ENCODE measurements around the gene FSTL4. TPM values are rescaled to one million over a fixed set of nuclear protein-coding genes. Genes with fewer than 3 reads are reported as not detected.

FSTL4 gene
- total and polyA plus RNA-seq, 2 of the 13 experiments (the other 11 are each of a cell fraction or from before 2014, with no cell fraction given) = 2.1 to 3.0 TPM

GRCh38 chr5:133307275-133307674, 305.1 kb downstream of the FSTL4 start (continued):
- no peak for TF ChIP-seq CSRNP1 (CRISPR knock-in tag; IDR thresholded peaks at IDR 0.05)
- TF ChIP-seq NFKB2 (CRISPR knock-in tag; IDR thresholded peaks at IDR 0.05; ENCODE audit: borderline replicate concordance) = no peak
- TF ChIP-seq ZNF24 (IDR thresholded peaks at IDR 0.05) = no peak
- no peak for TF ChIP-seq FOSL2 (CRISPR knock-in tag; IDR thresholded peaks at IDR 0.05)
- no peak for TF ChIP-seq USF2 (IDR thresholded peaks at IDR 0.05; ENCODE audit: low read depth, low read length)
- TF ChIP-seq USF2 (CRISPR knock-in tag; IDR thresholded peaks at IDR 0.05; ENCODE audit: borderline replicate concordance) = no peak

- ATAC-seq (no peak), FAIRE-seq (no peak), DNase-seq (ENCODE audit: low spot score) (no peak)
- Histone ChIP-seq H3K27me3 (ENCODE audit: control insufficient read depth in 1 of 2, insufficient read depth in 2 of 2, low read length in 2 of 2) (peaks cover 0 to 28% of the 10 kb centered on the region in 2 experiments; a peak in 4 of 5 replicates), H4K20me1 (ENCODE audit: insufficient read depth, low read length) (no peaks in the 10 kb centered on the region), H3K4me2 (ENCODE audit: low read depth, low read length) (no peak overlapping the region), H3K9me3 (ENCODE audit: low read length) (no peaks in the 10 kb centered on the region), H3K79me2 (ENCODE audit: insufficient read depth, low read length) (no peaks in the 10 kb centered on the region), H3K27ac (ENCODE audit: extremely low read length, insufficient read depth, low read length) (no peak overlapping the region), H3K36me3 (replicated peaks in 1 of 2; ENCODE audit: control insufficient read depth in 1 of 2, insufficient read depth in 2 of 2, low read length in 2 of 2) (no peaks in the 10 kb centered on the region), H3K4me1 (ENCODE audit: insufficient read depth, low read length) (no peaks in the 10 kb centered on the region), H3K4me3 (replicated peaks in 1 of 3; ENCODE audit: insufficient read depth in 1 of 3, low read depth in 2 of 3, low read length in 3 of 3) (no peak overlapping the region), H2AFZ (ENCODE audit: low read length) (no peak overlapping the region), H3K9ac (ENCODE audit: insufficient read depth, low read depth, low read length) (no peak overlapping the region)
- ChIA-PET POLR2A (no interaction called here), CTCF (ENCODE audit: low intra/inter-chr PET ratio, low total read pairs) (no interaction called here)
- BruUV-seq (replicated peaks) = no TSS peak
- intact Hi-C loops (cut with micrococcal nuclease; ENCODE audit: unreplicated experiment) (no loop called here), in situ Hi-C loops (cut with HindIII; ENCODE audit: extremely low pct_ligation_motif_present, low pct_unique_long_range_greater_than_20kb) (no loop called here)
- WGBS (ENCODE audit: low lambda C conversion rate) = 0% methylated on average over 1 of the region's 2 CpGs
- TF ChIP-seq ZNF446 (CRISPR knock-in tag; IDR thresholded peaks at IDR 0.05) (no peak), ZMYM2 (CRISPR knock-in tag; IDR thresholded peaks at IDR 0.05) (no peak), SNAPC2 (CRISPR knock-in tag; IDR thresholded peaks at IDR 0.05) (no peak), ZNF597 (CRISPR knock-in tag; IDR thresholded peaks at IDR 0.05) (no peak), ISL2 (CRISPR knock-in tag; IDR thresholded peaks at IDR 0.05) (no peak), MTA1 (CRISPR knock-in tag; IDR thresholded peaks at IDR 0.05; ENCODE audit: borderline replicate concordance) (no peak), FOSL1 (CRISPR knock-in tag; IDR thresholded peaks at IDR 0.05; ENCODE audit: borderline replicate concordance) (no peak), ZBTB46 (CRISPR knock-in tag; IDR thresholded peaks at IDR 0.05; ENCODE audit: borderline replicate concordance) (no peak), GLI4 (CRISPR knock-in tag; IDR thresholded peaks at IDR 0.05; ENCODE audit: borderline replicate concordance) (no peak), ZBTB21 (CRISPR knock-in tag; IDR thresholded peaks at IDR 0.05) (no peak), NAIF1 (CRISPR knock-in tag; IDR thresholded peaks at IDR 0.05; ENCODE audit: borderline replicate concordance) (no peak)
Observed at GRCh38 chr5:133304707-133305216, 307.6 kb downstream of the FSTL4 start.

All from HepG2 (cell line).